ENCODE measurements around the gene CBL.
"Not testable (repeated sequence)": the region's sequence is repeated elsewhere in the genome, so short reads cannot be mapped to it uniquely, and the experiment has no call there.

CBL gene

DNA sequence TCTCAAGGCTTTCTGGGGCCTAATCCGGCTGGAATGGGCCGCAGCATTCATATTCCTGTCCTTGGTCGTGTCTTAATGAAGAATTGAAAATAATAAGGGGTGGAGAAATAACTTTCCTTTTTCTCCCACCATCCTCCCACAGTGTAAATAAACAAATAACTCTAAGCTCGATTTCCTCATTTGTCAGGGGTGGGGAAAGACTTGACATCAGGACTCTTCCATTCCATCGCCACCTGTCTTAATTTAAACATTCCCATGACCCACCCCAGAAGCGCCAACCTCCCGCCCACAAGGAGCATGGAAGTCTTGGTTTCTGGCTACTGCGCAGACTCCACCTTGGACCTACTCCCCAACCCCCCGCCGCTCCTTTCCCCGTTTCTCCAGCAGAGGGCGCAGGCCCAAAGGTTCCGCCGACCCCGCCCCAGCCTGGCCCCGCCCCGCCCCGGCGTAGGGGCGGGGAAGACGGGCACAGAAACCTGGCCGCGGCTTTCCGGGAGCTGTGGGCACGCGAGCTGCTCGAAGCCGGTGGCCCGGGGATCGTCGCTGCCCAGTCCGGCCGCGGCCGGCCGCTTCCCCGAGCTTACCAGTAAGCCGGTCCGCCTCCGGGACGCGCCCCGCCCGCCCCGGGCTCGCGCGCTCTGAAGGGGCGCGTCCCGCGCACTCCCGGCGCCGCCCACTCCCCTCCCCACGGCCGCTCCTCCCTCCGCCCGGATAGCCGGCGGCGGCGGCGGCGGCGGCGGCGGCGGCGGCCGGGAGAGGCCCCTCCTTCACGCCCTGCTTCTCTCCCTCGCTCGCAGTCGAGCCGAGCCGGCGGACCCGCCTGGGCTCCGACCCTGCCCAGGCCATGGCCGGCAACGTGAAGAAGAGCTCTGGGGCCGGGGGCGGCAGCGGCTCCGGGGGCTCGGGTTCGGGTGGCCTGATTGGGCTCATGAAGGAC, at the start of gene CBL:
TSS of gene CBL (plus strand) at position 766 of the 937 bp plus-strand sequence. CDS start at position 845, 79 bp downstream.
- peak within 1 kb of the TSS; percentile 96 for H3K4me3 ChIP-seq (ENCODE audit: low read length)
- TF ChIP-seq ZNF274 (IDR thresholded peaks at IDR 0.05; ENCODE audit: low read depth, low read length): no peak

DNA sequence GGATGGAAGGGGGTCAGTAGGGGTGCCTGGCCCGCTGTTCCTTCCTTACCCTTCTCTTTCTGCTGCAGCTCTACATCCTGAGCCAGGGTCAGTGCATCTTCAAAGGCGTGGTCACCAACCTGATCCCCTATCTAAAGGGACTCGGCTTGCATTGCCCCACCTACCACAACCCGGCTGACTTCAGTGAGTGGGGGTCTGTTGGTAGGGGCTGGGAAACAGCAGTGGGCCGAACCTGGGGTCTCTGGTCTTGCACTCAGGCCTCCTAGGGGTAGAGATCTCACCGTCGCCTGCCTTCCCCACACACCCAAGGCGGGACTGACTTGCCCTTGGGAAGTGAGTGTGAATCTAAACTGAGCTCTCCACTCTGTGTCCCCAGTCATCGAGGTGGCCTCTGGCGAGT, 49.6 kb upstream of the CBL start:
- H3K4me3 ChIP-seq (ENCODE audit: low read length): no peak overlapping the region
- TF ChIP-seq ZNF274 (IDR thresholded peaks at IDR 0.05; ENCODE audit: low read depth, low read length): no peak

DNA sequence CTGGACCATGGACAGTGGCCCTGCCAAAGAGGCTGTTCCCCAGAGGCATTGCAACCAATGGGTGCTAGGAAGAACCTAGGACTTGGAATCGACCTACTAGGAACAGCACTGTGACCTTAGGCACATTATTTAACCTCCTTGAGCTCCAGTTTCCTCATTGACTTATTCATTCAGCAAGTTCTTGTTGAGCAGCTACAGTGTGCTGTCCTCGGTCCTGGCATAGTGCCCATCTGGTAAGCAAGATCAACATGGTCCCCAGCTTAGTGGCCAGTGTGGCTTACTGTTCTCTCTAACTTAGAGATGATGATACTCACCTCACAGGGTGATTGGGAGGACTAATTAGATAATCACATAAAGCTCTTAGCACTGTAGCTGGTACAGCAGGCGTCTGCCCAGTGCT, 49.1 kb upstream of the CBL start:
- no peak for TF ChIP-seq ZNF274 (IDR thresholded peaks at IDR 0.05; ENCODE audit: low read depth, low read length)
- H3K4me3 ChIP-seq (ENCODE audit: low read length): no peak overlapping the region

DNA sequence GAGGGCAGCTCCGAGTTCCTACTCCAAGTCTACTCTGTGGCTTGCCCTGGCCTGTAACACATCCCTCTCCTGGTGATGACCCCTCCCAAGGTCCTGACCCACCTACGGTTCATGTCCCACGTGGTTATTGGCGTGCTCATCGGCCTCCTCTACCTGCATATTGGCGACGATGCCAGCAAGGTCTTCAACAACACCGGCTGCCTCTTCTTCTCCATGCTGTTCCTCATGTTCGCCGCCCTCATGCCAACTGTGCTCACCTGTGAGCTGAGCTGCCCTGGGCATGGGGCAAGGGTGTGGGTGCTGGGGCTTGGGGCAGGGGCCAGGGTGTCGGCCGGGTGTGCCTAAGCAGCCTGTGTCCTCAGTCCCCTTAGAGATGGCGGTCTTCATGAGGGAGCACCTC, 47.7 kb upstream of the CBL start:
- no peak for TF ChIP-seq ZNF274 (IDR thresholded peaks at IDR 0.05; ENCODE audit: low read depth, low read length)
- no peak overlapping the region for H3K4me3 ChIP-seq (ENCODE audit: low read length)

DNA sequence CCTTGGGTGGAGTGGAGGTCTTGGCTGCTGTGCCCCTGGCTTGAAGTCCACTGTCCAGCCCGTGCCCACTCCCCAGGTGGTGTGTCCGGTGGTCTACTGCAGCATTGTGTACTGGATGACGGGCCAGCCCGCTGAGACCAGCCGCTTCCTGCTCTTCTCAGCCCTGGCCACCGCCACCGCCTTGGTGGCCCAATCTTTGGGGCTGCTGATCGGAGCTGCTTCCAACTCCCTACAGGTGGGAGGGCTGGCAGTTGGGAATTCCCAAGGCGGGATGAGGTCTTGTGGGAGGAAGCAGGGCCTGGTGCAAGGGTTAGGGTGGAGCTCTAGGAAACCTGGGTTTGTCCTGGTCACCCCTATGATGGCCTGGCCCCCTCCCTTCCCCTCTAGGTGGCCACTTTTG, 46.0 kb upstream of the CBL start:
- TF ChIP-seq ZNF274 (IDR thresholded peaks at IDR 0.05; ENCODE audit: low read depth, low read length): no peak

DNA sequence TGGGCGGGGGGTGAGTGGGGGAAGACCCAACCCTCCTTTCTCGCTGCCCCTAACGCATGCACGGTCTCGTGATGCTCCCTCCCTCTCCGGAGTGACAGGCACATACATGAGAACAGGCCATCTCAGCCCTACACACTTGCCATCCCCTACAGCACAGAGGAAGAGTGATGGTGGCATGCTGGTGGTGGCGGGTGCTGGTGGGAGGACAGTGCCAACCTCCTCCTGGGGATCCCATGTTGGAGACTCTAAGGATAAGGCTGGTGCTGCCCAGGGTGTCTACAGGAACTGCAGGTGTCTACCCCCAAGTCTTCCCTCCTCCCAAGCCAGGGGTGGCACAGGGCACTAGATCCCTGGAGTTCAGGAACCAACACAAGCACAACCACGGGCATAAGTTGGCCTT, 44.3 kb upstream of the CBL start:
- TF ChIP-seq ZNF274 (IDR thresholded peaks at IDR 0.05; ENCODE audit: low read depth, low read length): no peak
- no peak overlapping the region for H3K4me3 ChIP-seq (ENCODE audit: low read length)

More for the DNA sequence above, 46.0 kb upstream of the CBL start:
- H3K4me3 ChIP-seq (ENCODE audit: low read length): no peak overlapping the region

DNA sequence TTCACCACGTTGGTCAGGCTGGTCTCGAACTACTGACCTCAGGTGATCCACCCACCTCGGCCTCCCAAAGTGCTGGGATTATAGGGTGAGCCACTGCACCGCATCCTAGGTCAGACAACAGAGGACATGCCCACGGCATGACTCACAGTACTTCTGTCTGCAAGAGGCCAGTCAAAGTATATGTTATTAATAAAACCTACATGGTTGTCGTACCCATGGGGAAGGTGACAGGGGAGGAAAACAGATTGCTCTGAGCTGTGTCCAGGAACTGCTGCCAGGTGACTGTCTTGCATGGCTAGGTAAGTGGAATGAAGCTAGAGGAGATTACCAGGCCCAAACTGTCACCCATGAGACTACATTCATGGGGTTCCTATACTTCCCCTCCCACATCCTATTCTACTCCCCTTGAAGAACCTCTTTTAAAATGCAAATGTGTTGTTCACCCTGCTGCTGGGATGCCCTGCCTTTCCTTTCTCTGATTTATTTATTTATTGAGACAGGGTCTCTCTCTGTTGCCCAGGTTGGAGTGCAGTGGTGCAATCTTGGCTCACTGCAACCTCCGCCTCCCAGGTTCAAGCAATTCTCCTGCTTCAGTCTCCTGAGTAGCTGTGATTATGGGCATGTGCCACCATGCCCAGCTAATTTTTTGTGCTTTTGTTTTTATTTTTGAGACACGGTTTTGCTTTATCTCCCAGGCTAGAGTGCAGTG, 39.6 kb upstream of the CBL start:
- H3K4me3 ChIP-seq (ENCODE audit: low read length): no peak overlapping the region
- no peak for TF ChIP-seq ZNF274 (IDR thresholded peaks at IDR 0.05; ENCODE audit: low read depth, low read length)

DNA sequence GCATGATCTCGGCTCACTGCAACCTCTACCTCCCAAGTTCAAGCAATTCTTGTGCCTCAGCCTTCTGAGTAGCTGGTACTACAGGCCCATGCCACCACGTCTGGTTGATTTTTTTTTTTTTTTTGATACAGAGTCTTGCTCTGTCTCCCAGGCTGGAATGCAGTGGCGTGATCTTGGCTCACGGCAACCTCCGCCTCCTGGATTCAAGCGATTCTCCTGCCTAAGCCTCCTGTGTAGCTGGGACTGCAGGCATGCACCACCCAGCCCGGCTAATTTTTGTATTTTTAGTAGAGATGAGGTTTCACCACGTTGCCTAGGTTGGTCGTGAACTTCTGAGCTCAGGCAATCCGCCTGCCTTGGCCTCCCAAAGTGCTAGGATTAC, 39.1 kb upstream of the CBL start:
- H3K4me3 ChIP-seq (ENCODE audit: low read length): not testable (repeated sequence)

DNA sequence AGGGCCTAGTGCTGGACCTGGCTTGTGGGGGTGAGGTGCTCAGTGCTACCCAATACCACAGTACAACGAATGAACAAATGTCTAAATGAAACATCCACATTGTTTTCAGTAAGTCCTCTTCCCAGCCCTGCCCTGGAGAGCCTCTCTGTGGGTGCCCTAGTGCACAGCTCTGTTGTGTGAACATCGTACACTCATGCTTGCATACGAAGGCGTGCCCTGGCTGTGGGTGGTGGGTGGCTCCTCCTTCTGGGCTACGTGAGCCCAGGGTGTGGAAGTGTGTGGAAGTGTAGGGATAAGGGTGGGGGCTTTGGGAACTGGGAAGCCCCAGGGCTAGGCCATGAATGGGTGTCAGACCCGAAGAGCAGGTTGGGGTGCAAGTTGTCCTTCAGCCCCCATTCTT, 38.2 kb upstream of the CBL start:
- no peak for TF ChIP-seq ZNF274 (IDR thresholded peaks at IDR 0.05; ENCODE audit: low read depth, low read length)
- no peak overlapping the region for H3K4me3 ChIP-seq (ENCODE audit: low read length)

DNA sequence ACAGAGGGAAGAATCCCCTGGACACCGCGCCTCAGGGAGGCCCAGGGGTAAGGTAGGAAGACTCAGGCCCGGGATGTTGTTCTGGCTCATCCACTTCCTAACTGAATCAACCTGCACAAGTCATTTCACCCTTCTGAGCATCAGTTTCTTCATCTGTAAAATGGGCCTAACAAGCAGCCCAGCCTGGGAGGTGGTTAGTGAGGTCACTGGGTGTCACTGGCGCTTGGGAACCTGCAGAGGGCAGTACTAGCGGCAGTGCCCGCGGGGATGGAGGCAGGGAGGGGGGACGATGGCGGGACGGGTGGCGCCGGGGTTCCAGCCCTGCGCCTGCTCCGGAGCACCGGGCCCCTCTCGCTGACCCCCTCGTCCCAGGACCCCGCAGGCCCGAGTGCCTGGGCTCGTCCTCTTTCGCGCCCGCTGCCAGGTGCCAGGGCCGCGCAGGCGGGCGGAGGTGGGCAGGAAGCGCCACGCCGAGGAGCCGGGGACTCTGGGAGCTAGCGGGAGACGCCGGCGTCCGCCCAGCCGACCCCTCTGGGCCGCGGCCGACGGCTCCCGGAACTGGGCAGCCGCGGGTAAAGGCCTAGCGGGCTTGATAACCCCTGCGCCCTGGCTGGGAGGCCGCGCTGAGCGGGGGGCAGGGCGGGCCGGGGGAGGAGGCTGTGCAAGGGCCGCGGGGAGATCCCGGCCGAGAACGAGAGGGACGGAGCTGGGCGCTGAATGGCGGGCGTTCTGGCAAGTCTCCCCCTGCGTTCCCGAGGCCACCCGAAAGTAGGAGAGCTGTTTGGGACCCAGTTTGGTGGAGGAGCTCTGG, 37.5 kb upstream of the CBL start, which contains the start of gene NLRX1:
TSS of gene NLRX1 (plus strand) at position 255 of the 811 bp plus-strand sequence. CDS start 2,679 bp downstream, outside the sequence.
- peak within 1 kb of the TSS; percentile 75 for H3K4me3 ChIP-seq (ENCODE audit: low read length)
- TF ChIP-seq ZNF274 (IDR thresholded peaks at IDR 0.05; ENCODE audit: low read depth, low read length): no peak

DNA sequence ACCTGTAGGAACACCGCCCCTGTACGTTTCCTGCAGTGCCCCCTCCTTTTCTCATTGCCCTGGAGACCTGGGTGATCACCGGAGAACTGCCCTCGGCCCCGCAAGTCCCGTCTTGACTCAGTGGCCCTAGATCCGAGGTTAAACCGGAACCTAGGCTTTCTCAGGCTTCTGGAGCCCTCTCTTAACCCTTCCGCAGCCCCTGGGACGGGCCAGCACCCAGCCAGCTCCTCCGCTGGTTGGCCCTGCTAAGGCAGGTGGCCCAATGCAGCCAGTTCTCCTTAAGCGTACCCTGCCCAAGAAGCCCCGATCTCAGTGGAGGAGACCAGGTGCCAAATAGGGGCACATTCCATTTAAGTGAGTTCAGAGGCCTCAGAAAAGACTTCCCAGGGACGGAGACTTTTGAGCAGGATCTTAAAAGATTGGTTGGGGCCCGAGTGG, 36.8 kb upstream of the CBL start:
- no peak for TF ChIP-seq ZNF274 (IDR thresholded peaks at IDR 0.05; ENCODE audit: low read depth, low read length)

DNA sequence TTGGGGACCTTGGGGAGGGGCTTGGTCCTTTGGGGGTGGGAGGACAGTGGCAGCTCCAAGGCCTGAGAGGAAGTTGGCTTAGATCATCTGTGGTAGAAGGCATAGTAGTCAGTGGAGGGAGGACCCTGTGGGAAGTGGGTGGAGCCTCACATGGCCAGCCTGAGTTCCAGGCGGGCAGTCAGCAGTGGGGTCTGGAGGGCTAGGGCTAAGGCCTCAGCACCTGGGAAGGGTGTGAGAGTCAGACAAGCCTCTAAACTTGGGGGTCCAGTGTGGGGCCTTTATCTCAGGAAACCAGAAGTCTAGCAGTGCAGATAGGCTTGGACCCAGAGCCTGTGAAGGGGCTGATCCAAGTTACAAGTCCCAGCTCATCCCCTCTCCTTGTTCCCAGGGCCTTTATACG, 33.6 kb upstream of the CBL start:
- no peak for TF ChIP-seq ZNF274 (IDR thresholded peaks at IDR 0.05; ENCODE audit: low read depth, low read length)
- H3K4me3 ChIP-seq (ENCODE audit: low read length): no peak overlapping the region

More for the DNA sequence above, 36.8 kb upstream of the CBL start:
- peak overlapping the region; percentile 75 for H3K4me3 ChIP-seq (ENCODE audit: low read length)

DNA sequence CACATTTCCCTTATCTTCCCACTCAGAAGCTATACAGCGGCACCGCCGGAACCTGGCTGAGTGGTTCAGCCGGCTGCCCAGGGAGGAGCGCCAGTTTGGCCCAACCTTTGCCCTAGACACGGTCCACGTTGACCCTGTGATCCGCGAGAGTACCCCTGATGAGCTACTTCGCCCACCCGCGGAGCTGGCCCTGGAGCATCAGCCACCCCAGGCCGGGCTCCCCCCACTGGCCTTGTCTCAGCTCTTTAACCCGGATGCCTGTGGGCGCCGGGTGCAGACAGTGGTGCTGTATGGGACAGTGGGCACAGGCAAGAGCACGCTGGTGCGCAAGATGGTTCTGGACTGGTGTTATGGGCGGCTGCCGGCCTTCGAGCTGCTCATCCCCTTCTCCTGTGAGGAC, 32.7 kb upstream of the CBL start:
- TF ChIP-seq ZNF274 (IDR thresholded peaks at IDR 0.05; ENCODE audit: low read depth, low read length): no peak
- H3K4me3 ChIP-seq (ENCODE audit: low read length): no peak overlapping the region

DNA sequence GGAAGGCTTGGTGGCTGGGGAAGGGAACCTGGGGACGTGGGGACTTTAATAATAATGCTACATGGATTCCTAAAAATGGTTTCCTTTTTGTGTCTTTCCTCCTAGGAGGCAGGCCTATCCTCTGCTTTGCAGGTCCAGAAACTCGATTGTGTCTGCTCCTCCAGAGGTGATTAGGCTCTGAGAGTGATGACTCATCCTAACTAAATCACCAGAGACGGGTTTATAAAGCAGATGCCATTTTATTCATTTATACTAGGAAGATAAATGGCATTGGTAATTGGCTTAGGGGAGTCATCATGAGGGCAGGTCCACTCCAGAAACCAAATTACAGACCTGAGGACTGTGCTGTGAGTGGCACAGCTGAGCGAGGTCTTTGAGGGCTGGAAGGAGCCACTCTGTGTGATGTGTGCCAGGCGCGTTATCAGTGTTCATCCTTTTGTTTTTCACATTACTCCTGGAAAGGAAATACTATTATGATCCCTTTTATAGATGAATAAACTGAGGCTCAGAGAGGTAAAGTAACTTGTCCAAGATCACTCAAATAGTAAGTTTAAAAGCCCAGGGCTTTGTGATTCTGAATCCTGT, 30.6 kb upstream of the CBL start:
- H3K4me3 ChIP-seq (ENCODE audit: low read length): no peak overlapping the region

More for the DNA sequence above, 30.6 kb upstream of the CBL start:
- no peak for TF ChIP-seq ZNF274 (IDR thresholded peaks at IDR 0.05; ENCODE audit: low read depth, low read length)

Measured in GM08714 (cell line).